LNCAP (cell line): ENCODE measurements around the gene MIF4GD.
A peak's percentile ranks its signal among the peaks of the same experiment; 100 is the strongest.

ENCODE experiments used
- TF ChIP-seq, protein P1 (sequence below): fragments of 450-650 bp; IDR thresholded peaks from 2 replicates; pipeline ENCODE4 v1.5.1; 2017; ENCODE audit warnings: mild to moderate bottlenecking

MIF4GD gene

DNA sequence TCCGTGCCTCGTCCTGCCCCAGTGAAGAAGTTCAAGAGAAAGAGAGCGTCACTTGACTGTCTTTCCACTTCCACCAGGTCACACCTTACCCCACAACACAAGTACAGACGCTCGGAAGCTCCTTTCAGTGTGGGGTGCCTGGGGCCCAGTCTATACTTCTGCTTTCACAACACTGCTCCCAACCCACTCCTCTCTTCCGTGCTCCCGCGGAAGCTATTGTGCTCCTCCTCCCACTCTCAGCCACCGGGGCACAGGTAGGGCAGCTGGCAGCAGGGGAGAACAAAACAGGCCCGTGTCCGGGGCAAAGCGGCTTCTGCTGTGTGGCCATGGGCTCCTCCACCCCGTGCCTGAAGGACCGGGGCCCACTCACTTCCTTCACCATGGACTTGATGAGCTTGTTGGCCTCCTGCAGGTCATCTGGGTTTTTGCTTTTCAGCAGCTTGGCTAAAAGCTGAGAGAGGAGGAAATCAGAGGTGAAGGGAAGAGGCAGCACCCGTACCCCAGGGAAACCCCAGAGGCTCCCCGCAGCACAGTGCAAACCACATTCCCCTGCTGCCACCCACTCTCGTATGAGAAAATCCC lies 28.5 kb downstream of the MIF4GD start:
- TF ChIP-seq, protein P1, sequence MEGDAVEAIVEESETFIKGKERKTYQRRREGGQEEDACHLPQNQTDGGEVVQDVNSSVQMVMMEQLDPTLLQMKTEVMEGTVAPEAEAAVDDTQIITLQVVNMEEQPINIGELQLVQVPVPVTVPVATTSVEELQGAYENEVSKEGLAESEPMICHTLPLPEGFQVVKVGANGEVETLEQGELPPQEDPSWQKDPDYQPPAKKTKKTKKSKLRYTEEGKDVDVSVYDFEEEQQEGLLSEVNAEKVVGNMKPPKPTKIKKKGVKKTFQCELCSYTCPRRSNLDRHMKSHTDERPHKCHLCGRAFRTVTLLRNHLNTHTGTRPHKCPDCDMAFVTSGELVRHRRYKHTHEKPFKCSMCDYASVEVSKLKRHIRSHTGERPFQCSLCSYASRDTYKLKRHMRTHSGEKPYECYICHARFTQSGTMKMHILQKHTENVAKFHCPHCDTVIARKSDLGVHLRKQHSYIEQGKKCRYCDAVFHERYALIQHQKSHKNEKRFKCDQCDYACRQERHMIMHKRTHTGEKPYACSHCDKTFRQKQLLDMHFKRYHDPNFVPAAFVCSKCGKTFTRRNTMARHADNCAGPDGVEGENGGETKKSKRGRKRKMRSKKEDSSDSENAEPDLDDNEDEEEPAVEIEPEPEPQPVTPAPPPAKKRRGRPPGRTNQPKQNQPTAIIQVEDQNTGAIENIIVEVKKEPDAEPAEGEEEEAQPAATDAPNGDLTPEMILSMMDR = no peak

GRCh38 chr17:75241996-75242460 lies 29.0 kb downstream of the MIF4GD start:
- TF ChIP-seq, protein P1 = no peak

- TF ChIP-seq, protein P1 = no peak
Measured at GRCh38 chr17:75241502-75241901, 29.5 kb downstream of the MIF4GD start.

GRCh38 chr17:75241143-75241430 lies 29.9 kb downstream of the MIF4GD start:
- TF ChIP-seq, protein P1 = no peak

GRCh38 chr17:75240394-75241142 lies 30.5 kb downstream of the MIF4GD start:
- TF ChIP-seq, protein P1 = peak; percentile 61

DNA sequence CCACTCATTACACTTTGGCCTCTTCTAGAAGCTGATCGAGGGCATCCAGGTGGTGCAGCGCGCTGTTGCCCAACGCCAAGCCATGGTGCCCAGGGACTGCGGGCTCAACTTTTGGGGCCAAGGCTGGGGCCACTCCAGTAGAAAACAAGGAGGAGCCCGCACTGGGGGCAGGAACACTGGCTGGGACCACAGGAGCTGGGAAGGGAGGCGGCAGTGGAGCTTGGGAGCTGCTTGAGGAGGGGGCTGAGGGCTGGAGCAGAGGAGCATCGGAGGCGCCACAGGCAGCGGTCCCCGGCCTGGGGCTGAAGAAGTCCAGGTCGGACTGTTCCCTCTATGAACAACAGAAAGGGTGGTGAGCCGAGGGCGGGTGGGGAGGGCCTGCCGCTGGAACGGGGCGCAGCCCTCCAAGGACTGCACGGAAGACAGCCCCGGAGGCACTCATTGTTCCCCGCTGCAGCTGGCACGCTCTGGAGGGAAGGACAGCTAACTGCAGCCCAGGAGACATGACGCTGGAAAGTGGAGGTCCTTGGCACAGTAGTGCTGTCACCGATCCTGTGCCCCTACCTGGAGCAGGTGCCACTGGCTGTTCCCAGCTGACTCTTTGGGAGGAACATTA lies 31.1 kb downstream of the MIF4GD start:
- TF ChIP-seq, protein P1 = no peak

- TF ChIP-seq, protein P1 = no peak
Measured at GRCh38 chr17:75239214-75239613, 31.8 kb downstream of the MIF4GD start.
